ENCODE measurements around the gene C9orf78.

Gene C9orf78

DNA sequence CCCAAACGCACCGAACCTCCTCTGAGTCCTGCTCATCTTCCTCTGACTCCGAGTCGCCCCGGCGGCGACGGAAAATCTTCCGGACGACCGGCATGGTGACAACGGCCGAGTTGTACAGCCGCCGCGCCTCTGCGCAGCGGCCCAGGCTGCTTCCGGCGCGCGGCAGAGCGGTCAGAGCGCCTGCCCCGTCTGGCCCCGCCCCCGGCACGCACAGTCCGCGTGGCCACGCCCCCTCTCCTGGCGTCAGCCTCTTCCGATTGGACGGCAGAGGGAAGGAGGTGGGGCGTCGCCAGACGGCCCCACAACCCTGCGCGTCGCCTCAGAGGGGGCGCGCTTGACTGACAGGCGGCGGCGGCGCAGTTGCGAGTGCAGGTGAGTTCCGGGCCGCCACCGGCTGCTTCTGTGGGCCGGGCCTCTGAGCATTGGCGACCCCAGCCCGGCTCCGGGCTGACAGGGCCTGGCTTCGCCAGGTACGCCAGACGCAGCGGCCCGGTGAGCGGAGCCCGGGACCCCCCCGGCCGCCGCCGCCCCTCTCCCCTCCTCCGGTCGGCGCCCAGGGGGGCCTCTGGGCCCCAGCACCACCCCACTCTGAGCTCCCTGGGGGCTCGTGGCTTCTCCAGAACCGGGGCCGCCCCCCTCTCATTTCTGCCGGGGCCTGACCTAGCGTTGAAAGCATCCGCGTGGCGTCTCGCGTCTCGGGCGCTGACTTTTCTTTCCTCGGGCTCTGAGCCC, at the start of gene C9orf78, which contains the start of gene USP20:
Gene C9orf78 (minus strand): TSS at position 148 of the 732 bp plus-strand sequence. CDS start 54 bp downstream, at position 94.
Gene USP20 (plus strand): TSS at position 331 of the 732 bp plus-strand sequence. CDS start 17,098 bp downstream, outside the sequence.
- TF ChIP-seq CTCF (IDR thresholded peaks at IDR 0.05; ENCODE audit: control insufficient read depth, extremely low read depth, insufficient read depth), result no peak
- DNase-seq (ENCODE audit: low read depth), result peak; percentile 70
- H3K4me3 ChIP-seq (ENCODE audit: low read depth, low read length), result peak within 1 kb of the TSS; percentile 79

GRCh38 chr9:129884220-129885017, 49.3 kb upstream of the C9orf78 start:
- 0 out of 2 replicates have a peak, but pooled peaks have one; percentile 2 for TF ChIP-seq CTCF (IDR thresholded peaks at IDR 0.05; ENCODE audit: control insufficient read depth, extremely low read depth, insufficient read depth)
- peak overlapping the region; percentile 46 for H3K4me3 ChIP-seq (ENCODE audit: low read depth, low read length)
- peak; percentile 65 for DNase-seq (ENCODE audit: low read depth)

DNA sequence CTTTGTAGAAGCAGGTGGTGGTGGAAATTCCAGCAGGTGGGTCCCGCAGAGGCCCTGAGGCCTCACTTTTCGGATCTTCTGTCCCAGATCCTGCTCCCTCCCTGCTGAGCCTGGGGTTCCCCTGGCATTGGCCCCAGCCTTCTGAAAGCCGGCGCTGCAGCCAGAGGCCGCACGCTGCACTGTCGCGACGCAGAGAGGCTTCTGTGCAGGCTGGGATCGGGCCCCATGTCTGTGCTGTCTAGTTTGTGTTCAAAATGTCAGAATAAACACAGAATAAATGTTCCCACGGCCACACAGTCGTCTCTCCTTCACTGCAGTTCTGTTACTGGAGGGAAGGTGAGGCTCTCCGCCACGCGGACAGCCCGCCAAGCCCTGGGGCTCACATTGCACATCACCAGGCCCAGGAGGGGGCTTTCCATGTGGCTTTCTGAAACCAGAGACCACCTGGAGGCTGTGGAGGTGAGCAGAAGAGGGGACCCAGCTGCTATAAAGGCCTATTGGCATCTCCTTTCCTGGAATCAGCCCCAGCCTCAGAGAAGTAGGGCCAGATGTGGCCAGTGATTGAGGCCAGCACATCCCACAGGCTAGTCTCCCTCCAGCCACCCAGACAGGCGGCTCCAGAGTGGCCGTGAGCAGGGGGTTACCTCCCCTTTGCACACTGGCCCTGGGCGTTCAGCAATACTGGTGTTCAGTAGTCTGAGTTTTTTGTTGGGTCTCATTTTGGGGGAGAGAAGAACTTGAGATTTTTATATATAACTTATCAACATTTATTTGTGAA, 46.7 kb upstream of the C9orf78 start:
- no peak for DNase-seq (ENCODE audit: low read depth)
- no peak for TF ChIP-seq CTCF (IDR thresholded peaks at IDR 0.05; ENCODE audit: control insufficient read depth, extremely low read depth, insufficient read depth)
- H3K4me3 ChIP-seq (ENCODE audit: low read depth, low read length), result no peak overlapping the region

DNA sequence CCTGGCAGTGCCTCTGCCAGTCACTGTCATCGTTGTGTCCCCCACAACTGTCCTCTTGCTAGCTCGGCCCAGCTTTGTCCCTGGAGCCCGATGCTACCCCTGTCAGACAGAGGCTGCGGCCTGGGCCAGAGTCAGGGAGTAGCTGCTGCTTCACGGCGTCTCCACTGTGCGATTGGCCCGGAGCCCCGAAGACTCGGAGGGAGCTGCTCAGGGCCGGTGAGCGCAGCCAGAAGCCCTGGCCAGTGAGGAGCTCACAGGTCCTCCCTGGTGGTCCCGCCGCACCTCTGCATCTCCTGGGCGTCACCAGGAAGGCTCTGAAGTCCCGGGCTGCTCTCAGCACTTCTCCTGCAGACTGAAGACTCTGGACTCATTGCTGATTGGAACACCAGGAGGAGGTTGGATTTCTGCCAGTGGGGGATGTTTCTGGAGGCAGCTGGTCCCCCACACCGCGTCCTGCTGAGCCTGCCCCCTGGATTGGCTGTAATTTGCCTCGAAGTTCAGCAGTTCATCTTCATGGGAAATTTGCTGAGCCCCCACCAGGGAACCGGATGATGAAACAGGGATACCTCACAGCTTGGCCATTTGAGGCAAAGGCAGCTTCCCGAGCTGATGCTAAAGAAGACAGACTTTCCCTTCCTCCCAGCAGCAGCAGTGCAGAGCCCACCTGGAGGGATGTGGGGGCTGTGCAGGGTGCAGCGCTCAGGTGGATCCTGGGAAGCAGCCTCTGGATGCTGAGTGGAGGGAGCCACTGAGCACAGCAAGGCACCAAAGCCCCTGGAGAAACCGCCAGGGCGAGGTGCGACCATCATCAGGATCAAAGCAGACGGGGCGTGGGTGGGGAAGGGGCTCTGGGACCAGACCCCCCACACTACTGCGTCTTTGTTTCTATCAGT, 45.8 kb upstream of the C9orf78 start:
- TF ChIP-seq CTCF (IDR thresholded peaks at IDR 0.05; ENCODE audit: control insufficient read depth, extremely low read depth, insufficient read depth), result no peak
- DNase-seq (ENCODE audit: low read depth), result no peak
- H3K4me3 ChIP-seq (ENCODE audit: low read depth, low read length), result no peak overlapping the region

DNA sequence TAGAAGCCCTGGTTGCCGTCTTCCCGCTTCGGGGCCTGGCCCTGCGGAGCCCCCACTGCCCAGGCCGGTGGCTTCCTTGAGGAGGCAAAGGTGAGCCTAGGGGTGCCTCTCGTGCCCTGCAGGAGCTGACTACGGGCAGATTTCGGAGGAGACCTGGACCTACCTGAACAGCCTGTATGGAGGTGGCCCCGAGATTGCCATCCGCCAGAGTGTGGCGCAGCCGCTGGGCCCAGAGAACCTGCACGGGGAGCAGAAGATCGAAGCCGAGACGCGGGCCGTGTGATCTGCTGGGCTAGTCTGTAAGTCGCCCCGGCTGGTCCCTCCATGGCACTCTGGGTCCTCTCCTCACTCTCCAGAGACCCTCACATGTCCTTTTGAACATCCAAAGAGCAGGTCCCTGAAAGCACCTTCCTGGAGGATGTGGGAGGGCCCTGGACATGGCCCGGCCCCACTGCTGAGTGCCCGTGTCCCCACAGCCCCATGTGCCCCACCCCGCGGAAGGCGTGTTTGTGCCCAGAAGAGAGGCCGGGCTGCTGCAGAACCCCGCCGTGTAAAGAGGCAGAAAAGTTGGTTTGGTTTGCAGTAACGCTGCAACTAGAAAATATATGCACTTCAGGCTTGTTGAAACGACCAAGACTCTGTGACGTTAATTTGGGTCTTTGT, 45.0 kb upstream of the C9orf78 start:
- no peak for TF ChIP-seq CTCF (IDR thresholded peaks at IDR 0.05; ENCODE audit: control insufficient read depth, extremely low read depth, insufficient read depth)
- no peak overlapping the region for H3K4me3 ChIP-seq (ENCODE audit: low read depth, low read length)
- DNase-seq (ENCODE audit: low read depth), result no peak
